ENCODE measurements around the gene FGFR2.

FGFR2 gene

DNA sequence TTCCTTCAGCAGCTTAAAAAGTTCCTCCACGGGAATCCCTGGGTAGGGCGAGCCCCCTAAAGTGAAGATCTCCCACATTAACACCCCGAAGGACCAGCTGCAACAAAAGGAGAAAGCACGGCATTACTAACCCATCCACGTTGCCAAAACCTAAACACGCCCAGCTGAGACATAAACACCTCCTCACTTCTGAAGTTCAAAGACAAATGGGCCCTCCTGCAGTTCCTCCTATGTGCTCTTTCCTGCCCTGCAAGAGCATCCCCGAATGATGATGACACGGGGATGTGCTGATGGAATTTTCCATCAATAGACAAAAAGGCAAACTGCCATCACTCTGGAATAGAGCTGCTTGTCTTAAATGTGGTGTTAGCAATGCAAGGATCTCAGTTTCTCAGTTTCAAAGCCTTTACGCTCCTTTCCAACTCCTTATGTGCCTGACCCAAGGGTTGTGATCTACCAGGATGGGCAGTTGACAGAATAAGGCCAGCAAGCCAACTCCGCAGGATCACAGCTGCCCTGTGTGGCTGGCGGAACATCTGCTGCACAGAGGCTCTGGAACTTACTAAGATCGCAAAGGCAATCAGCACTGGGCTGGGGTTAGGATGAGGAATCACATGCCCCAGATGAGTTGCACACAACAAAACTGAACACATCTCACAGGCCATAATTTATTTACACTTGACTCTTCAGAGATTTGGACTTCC lies 112.7 kb downstream of the FGFR2 start:
- H3K36me3 ChIP-seq (ENCODE audit: control insufficient read depth in 4 of 4, insufficient read depth in 4 of 4, low read length in 3 of 4), result no peaks in the 10 kb centered on the region
- H3K4me1 ChIP-seq (ENCODE audit: control extremely low read depth in 1 of 4, control insufficient read depth in 4 of 4, insufficient read depth in 4 of 4, low read length in 3 of 4), result peaks cover 0 to 33% (median 4%) of the 10 kb centered on the region in 4 experiments
- no peak overlapping the region for H3K27ac ChIP-seq (ENCODE audit: insufficient read depth in 1 of 2, low read depth in 1 of 2, low read length in 2 of 2, poor library complexity in 1 of 2, severe bottlenecking in 2 of 2)
- POLR2A ChIA-PET, result no interaction called here
- H3K9me3 ChIP-seq (ENCODE audit: control extremely low read depth in 1 of 5, control insufficient read depth in 4 of 5, insufficient read depth in 2 of 5, low read depth in 1 of 5, low read length in 4 of 5), result no peaks in the 10 kb centered on the region
- CTCF ChIA-PET, result no interaction called here
- no peaks in the 10 kb centered on the region for H3K27me3 ChIP-seq (replicated peaks in 2 of 5; ENCODE audit: control insufficient read depth in 4 of 5, insufficient read depth in 5 of 5, low read length in 4 of 5)
- no peak overlapping the region for H3K4me3 ChIP-seq (ENCODE audit: control insufficient read depth in 1 of 7, extremely low read depth in 1 of 7, insufficient read depth in 4 of 7, low read depth in 2 of 7, low read length in 6 of 7)
- 91% methylated on average over 10 of the region's 12 CpGs for WGBS (ENCODE audit: insufficient coverage)
- no peak for DNase-seq

DNA sequence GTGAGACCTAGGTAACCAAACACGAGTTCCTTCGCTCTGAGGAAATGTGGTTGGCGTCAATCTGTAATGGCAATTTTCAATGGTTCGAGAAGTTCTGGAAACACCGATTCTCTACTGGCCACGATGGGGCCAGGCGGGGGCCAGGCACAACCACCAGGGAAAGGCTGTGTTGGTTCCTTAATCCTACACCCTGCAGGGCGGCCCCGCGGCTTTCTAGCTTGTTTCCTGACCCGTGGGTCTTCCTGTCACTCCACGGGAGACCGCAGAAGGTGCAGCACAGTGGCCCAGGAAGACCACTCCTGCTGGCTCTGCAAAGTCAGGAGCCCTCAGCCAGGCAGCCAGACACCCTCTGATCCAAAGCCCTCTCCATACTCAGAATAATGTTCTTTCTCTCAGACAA lies 113.4 kb downstream of the FGFR2 start:
- Histone ChIP-seq H3K4me3 (ENCODE audit: control insufficient read depth in 1 of 7, extremely low read depth in 1 of 7, insufficient read depth in 4 of 7, low read depth in 2 of 7, low read length in 6 of 7) (peak overlapping the region in 1 of 7 experiments; percentile 7), H3K36me3 (ENCODE audit: control insufficient read depth in 4 of 4, insufficient read depth in 4 of 4, low read length in 3 of 4) (no peaks in the 10 kb centered on the region), H3K27me3 (replicated peaks in 2 of 5; ENCODE audit: control insufficient read depth in 4 of 5, insufficient read depth in 5 of 5, low read length in 4 of 5) (no peaks in the 10 kb centered on the region), H3K4me1 (ENCODE audit: control extremely low read depth in 1 of 4, control insufficient read depth in 4 of 4, insufficient read depth in 4 of 4, low read length in 3 of 4) (peaks cover 0 to 33% (median 4%) of the 10 kb centered on the region in 4 experiments), H3K27ac (ENCODE audit: insufficient read depth in 1 of 2, low read depth in 1 of 2, low read length in 2 of 2, poor library complexity in 1 of 2, severe bottlenecking in 2 of 2) (no peak overlapping the region), H3K9me3 (ENCODE audit: control extremely low read depth in 1 of 5, control insufficient read depth in 4 of 5, insufficient read depth in 2 of 5, low read depth in 1 of 5, low read length in 4 of 5) (no peaks in the 10 kb centered on the region)
- CTCF ChIA-PET, result no interaction called here
- POLR2A ChIA-PET, result no interaction called here
- WGBS (ENCODE audit: insufficient coverage), result 7% methylated on average over 11 of the region's 13 CpGs
- DNase-seq, result peak; percentile 10 to 57 (median 14)

DNA sequence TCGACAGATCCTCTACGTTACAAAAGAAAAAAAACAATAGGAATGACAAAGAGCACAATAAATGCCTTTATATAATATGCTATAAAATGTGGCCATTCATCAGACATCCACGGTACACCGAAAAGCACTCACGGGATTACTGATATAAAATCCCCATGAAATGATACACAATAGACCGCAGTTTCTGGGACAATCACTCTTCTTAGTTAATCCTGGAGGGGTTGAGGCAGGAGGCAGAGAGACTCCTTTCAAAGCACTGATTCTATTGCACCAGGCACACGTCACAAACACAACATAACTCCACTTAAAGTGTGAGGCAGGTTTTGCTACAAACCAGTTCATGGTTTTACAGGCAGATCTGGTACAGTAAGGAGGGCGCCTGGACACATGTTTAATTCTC lies 113.8 kb downstream of the FGFR2 start:
- Histone ChIP-seq H3K4me3 (ENCODE audit: control insufficient read depth in 1 of 7, extremely low read depth in 1 of 7, insufficient read depth in 4 of 7, low read depth in 2 of 7, low read length in 6 of 7) (peak overlapping the region in 1 of 7 experiments; percentile 7), H3K27me3 (replicated peaks in 2 of 5; ENCODE audit: control insufficient read depth in 4 of 5, insufficient read depth in 5 of 5, low read length in 4 of 5) (no peaks in the 10 kb centered on the region), H3K27ac (ENCODE audit: insufficient read depth in 1 of 2, low read depth in 1 of 2, low read length in 2 of 2, poor library complexity in 1 of 2, severe bottlenecking in 2 of 2) (no peak overlapping the region), H3K36me3 (ENCODE audit: control insufficient read depth in 4 of 4, insufficient read depth in 4 of 4, low read length in 3 of 4) (no peaks in the 10 kb centered on the region), H3K9me3 (ENCODE audit: control extremely low read depth in 1 of 5, control insufficient read depth in 4 of 5, insufficient read depth in 2 of 5, low read depth in 1 of 5, low read length in 4 of 5) (no peaks in the 10 kb centered on the region), H3K4me1 (ENCODE audit: control extremely low read depth in 1 of 4, control insufficient read depth in 4 of 4, insufficient read depth in 4 of 4, low read length in 3 of 4) (peaks cover 0 to 33% (median 4%) of the 10 kb centered on the region in 4 experiments)
- ChIA-PET POLR2A (no interaction called here), CTCF (no interaction called here)
- WGBS (ENCODE audit: insufficient coverage), result 63% methylated on average over 3 of the region's 8 CpGs
- DNase-seq, result no peak

DNA sequence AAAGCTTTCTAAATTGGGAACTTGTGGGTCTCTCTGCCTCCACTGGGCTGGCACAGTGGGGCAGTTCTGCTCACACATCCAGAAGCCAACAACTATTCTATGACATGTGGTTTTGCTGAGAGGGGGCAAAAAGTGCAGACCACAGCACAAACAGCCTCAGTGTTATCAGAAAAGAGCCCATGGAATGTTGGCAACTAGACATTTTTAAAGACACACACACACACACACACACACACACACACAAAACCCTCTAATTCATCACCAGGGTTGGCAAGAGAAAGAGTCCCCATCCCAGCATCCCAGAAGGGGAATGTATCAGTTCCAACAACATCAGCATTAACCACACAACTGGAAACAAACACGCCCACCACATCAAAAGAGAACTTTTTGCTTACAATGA lies 117.1 kb downstream of the FGFR2 start:
- peaks cover 0 to 38% (median 4%) of the 10 kb centered on the region in 4 experiments for H3K4me1 ChIP-seq (ENCODE audit: control extremely low read depth in 1 of 4, control insufficient read depth in 4 of 4, insufficient read depth in 4 of 4, low read length in 3 of 4)
- no peaks in the 10 kb centered on the region for H3K9me3 ChIP-seq (ENCODE audit: control extremely low read depth in 1 of 5, control insufficient read depth in 4 of 5, insufficient read depth in 2 of 5, low read depth in 1 of 5, low read length in 4 of 5)
- ChIA-PET CTCF (no interaction called here), POLR2A (no interaction called here)
- H3K27ac ChIP-seq (ENCODE audit: insufficient read depth in 1 of 2, low read depth in 1 of 2, low read length in 2 of 2, poor library complexity in 1 of 2, severe bottlenecking in 2 of 2), result no peak overlapping the region
- no peaks in the 10 kb centered on the region for H3K27me3 ChIP-seq (replicated peaks in 2 of 5; ENCODE audit: control insufficient read depth in 4 of 5, insufficient read depth in 5 of 5, low read length in 4 of 5)
- 100% methylated on average over 1 of the region's 1 CpG for WGBS (ENCODE audit: insufficient coverage)
- H3K36me3 ChIP-seq (ENCODE audit: control insufficient read depth in 4 of 4, insufficient read depth in 4 of 4, low read length in 3 of 4), result no peaks in the 10 kb centered on the region
- no peak overlapping the region for H3K4me3 ChIP-seq (ENCODE audit: control insufficient read depth in 1 of 7, extremely low read depth in 1 of 7, insufficient read depth in 4 of 7, low read depth in 2 of 7, low read length in 6 of 7)
- peak in 1 of 3 donors; percentile 29 for DNase-seq

GRCh38 chr10:121478556-121478955 lies 119.7 kb downstream of the FGFR2 start:
- peaks cover 0 to 24% (median under 1%) of the 10 kb centered on the region in 4 experiments for H3K4me1 ChIP-seq (ENCODE audit: control extremely low read depth in 1 of 4, control insufficient read depth in 4 of 4, insufficient read depth in 4 of 4, low read length in 3 of 4)
- H3K27me3 ChIP-seq (replicated peaks in 2 of 5; ENCODE audit: control insufficient read depth in 4 of 5, insufficient read depth in 5 of 5, low read length in 4 of 5), result no peaks in the 10 kb centered on the region
- 93% methylated on average over 7 of the region's 7 CpGs for WGBS (ENCODE audit: insufficient coverage)
- H3K27ac ChIP-seq (ENCODE audit: insufficient read depth in 1 of 2, low read depth in 1 of 2, low read length in 2 of 2, poor library complexity in 1 of 2, severe bottlenecking in 2 of 2), result no peak overlapping the region
- no peak overlapping the region for H3K4me3 ChIP-seq (ENCODE audit: control insufficient read depth in 1 of 7, extremely low read depth in 1 of 7, insufficient read depth in 4 of 7, low read depth in 2 of 7, low read length in 6 of 7)
- H3K36me3 ChIP-seq (ENCODE audit: control insufficient read depth in 4 of 4, insufficient read depth in 4 of 4, low read length in 3 of 4), result no peaks in the 10 kb centered on the region
- ChIA-PET CTCF (no interaction called here), POLR2A (no interaction called here)
- no peaks in the 10 kb centered on the region for H3K9me3 ChIP-seq (ENCODE audit: control extremely low read depth in 1 of 5, control insufficient read depth in 4 of 5, insufficient read depth in 2 of 5, low read depth in 1 of 5, low read length in 4 of 5)
- DNase-seq, result no peak

DNA sequence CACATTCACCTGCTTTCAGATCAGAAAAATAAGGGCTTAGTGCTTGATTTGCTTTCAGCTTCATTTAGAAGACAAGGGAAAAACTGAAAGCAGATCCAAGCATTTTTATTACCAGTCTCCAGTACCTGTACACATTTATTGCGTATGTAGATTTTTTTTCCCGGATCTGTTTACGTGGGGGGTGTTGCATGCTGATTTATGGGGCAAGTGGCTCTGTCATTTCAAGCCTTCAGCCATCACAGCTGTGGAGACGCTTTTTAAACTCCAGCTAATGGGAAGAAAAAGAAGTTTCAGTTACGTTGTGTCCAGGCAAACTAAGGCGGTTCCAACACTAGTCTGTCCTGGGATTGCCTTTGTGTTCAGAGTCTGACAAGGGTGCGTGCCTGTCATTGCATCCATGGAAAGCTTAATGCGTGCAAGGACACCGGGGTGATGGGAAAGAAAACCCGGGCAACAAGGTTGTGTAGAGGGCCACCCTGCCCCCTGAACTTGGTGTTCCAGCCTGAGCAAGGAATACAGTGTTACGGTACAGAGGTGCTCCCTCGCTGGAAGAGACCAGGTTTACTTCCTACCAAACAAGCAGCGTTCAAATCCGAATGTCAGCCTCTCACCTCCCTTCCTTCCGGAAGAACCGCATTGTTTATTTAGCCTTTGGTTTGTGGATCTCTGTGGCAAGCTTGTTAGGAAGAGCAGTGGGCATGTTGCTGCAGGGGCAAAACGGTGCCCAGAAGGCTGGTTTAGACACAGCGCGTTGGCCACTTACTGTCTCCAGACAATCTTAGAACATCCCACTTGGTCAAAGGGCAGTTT lies 128.2 kb downstream of the FGFR2 start:
- POLR2A ChIA-PET, result no interaction called here
- H3K4me1 ChIP-seq (ENCODE audit: control extremely low read depth in 1 of 4, control insufficient read depth in 4 of 4, insufficient read depth in 4 of 4, low read length in 3 of 4), result no peaks in the 10 kb centered on the region
- CTCF ChIA-PET, result no interaction called here

DNA sequence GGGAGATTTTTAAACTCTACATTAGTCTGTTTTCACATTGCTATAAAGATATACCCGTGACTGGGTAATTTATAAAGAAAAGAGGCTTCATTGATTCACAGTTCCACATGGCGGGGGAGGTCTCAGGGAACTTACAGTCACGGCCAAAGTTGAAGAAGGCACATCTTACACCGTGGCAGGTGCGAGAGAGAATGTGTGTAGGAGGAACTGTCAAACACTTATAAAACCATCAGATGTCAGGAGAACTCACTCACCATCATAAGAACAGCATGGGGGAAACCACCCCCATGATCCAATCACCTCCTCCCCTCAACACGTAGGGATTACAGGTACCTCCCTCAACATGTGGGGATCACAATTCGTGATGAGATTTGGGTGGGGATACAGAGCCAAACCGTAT lies 129.5 kb downstream of the FGFR2 start:
- CTCF ChIA-PET, result interaction anchor here (0.6 kb wide), 1 partner anchor 71 kb away, joined by 3 read pairs; no protein-coding TSS in a partner anchor
- POLR2A ChIA-PET, result no interaction called here
- H3K36me3 ChIP-seq (ENCODE audit: control insufficient read depth in 4 of 4, insufficient read depth in 4 of 4, low read length in 3 of 4), result no peaks in the 10 kb centered on the region
- no peak for DNase-seq
- H3K4me3 ChIP-seq (ENCODE audit: control insufficient read depth in 1 of 7, extremely low read depth in 1 of 7, insufficient read depth in 4 of 7, low read depth in 2 of 7, low read length in 6 of 7), result no peak overlapping the region
- peaks cover 0 to 1% (median 0%) of the 10 kb centered on the region in 4 experiments for H3K4me1 ChIP-seq (ENCODE audit: control extremely low read depth in 1 of 4, control insufficient read depth in 4 of 4, insufficient read depth in 4 of 4, low read length in 3 of 4)
- no peaks in the 10 kb centered on the region for H3K27me3 ChIP-seq (replicated peaks in 2 of 5; ENCODE audit: control insufficient read depth in 4 of 5, insufficient read depth in 5 of 5, low read length in 4 of 5)
- no peaks in the 10 kb centered on the region for H3K9me3 ChIP-seq (ENCODE audit: control extremely low read depth in 1 of 5, control insufficient read depth in 4 of 5, insufficient read depth in 2 of 5, low read depth in 1 of 5, low read length in 4 of 5)
- H3K27ac ChIP-seq (ENCODE audit: insufficient read depth in 1 of 2, low read depth in 1 of 2, low read length in 2 of 2, poor library complexity in 1 of 2, severe bottlenecking in 2 of 2), result no peak overlapping the region
- WGBS (ENCODE audit: insufficient coverage), result 100% methylated on average over 3 of the region's 8 CpGs

More for the DNA sequence above, 128.2 kb downstream of the FGFR2 start:
- no peak overlapping the region for H3K27ac ChIP-seq (ENCODE audit: insufficient read depth in 1 of 2, low read depth in 1 of 2, low read length in 2 of 2, poor library complexity in 1 of 2, severe bottlenecking in 2 of 2)
- H3K4me3 ChIP-seq (ENCODE audit: control insufficient read depth in 1 of 7, extremely low read depth in 1 of 7, insufficient read depth in 4 of 7, low read depth in 2 of 7, low read length in 6 of 7), result no peak overlapping the region
- H3K36me3 ChIP-seq (ENCODE audit: control insufficient read depth in 4 of 4, insufficient read depth in 4 of 4, low read length in 3 of 4), result no peaks in the 10 kb centered on the region
- no peak for DNase-seq
- 94% methylated on average over 13 of the region's 19 CpGs for WGBS (ENCODE audit: insufficient coverage)
- no peaks in the 10 kb centered on the region for H3K9me3 ChIP-seq (ENCODE audit: control extremely low read depth in 1 of 5, control insufficient read depth in 4 of 5, insufficient read depth in 2 of 5, low read depth in 1 of 5, low read length in 4 of 5)
- H3K27me3 ChIP-seq (replicated peaks in 2 of 5; ENCODE audit: control insufficient read depth in 4 of 5, insufficient read depth in 5 of 5, low read length in 4 of 5), result no peaks in the 10 kb centered on the region
